ENCODE data around the gene THRB. TPM values are rescaled to one million over a fixed set of nuclear protein-coding genes. Genes with fewer than 3 reads are reported as not detected.

Gene THRB
- total and polyA plus RNA-seq, 4 experiments from 2014 or later, result 0.03 TPM; not detected in 3

DNA sequence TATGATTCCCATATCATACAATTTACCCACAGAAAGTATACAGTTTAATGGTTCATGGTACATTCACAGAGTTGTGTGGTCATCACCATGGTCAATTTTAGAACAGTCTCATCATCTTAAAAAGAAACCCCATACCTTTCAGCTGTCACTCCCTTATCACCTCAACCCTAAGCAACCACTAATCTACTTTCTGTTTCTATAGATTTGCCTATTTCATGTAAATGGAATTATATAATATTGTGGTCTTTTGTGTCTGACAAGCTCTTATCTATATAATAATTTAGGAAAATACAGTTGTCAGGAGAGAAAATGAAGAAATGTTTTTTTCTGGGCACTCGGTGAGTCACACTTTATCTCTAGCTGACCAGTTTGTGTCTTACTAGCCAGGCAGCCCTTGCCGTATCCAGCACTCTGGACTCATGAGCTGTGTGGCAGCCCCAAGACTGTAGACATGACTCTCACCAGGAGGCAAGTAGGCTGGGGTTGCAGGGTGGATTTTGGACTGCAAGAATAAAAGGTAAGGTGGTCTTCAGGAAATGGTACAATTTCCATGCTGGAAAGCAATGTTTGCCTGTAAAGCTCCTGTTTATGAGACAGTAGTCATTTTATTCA is 234.6 kb downstream of the THRB start:
- H3K9me3 Mint-ChIP-seq, result no peaks in the 10 kb centered on the region
- H3K27ac Mint-ChIP-seq, result no peak overlapping the region
- intact Hi-C loops (cut with micrococcal nuclease), result no loop called here
- H3K4me3 ChIP-seq (ENCODE audit: low read length in 2 of 2), result no peak overlapping the region
- H3K4me3 Mint-ChIP-seq, result no peak overlapping the region
- H3K36me3 Mint-ChIP-seq, result no peaks in the 10 kb centered on the region
- no peak for DNase-seq
- H3K36me3 ChIP-seq (ENCODE audit: insufficient read depth, low read length), result no peaks in the 10 kb centered on the region
- ChIA-PET CTCF (ENCODE audit: partially characterized antibody) (interaction anchor here (1.2 to 1.5 kb wide), 2 partner anchors 18 to 29 kb away, joined by 3 read pairs; no protein-coding TSS in a partner anchor), POLR2A (ENCODE audit: partially characterized antibody) (no interaction called here)
- no peaks in the 10 kb centered on the region for H3K9me3 ChIP-seq (ENCODE audit: control insufficient read depth in 1 of 2, low read length in 2 of 2)
- H3K27me3 Mint-ChIP-seq, result peaks cover 3 to 8% of the 10 kb centered on the region in 2 donors
- H3K4me1 Mint-ChIP-seq, result no peaks in the 10 kb centered on the region
- no peak overlapping the region for H3K27ac ChIP-seq (ENCODE audit: low read depth, low read length)
- no peaks in the 10 kb centered on the region for H3K4me1 ChIP-seq (ENCODE audit: insufficient read depth, low read length)
- H3K27me3 ChIP-seq (ENCODE audit: insufficient read depth, low read length), result no peaks in the 10 kb centered on the region

DNA sequence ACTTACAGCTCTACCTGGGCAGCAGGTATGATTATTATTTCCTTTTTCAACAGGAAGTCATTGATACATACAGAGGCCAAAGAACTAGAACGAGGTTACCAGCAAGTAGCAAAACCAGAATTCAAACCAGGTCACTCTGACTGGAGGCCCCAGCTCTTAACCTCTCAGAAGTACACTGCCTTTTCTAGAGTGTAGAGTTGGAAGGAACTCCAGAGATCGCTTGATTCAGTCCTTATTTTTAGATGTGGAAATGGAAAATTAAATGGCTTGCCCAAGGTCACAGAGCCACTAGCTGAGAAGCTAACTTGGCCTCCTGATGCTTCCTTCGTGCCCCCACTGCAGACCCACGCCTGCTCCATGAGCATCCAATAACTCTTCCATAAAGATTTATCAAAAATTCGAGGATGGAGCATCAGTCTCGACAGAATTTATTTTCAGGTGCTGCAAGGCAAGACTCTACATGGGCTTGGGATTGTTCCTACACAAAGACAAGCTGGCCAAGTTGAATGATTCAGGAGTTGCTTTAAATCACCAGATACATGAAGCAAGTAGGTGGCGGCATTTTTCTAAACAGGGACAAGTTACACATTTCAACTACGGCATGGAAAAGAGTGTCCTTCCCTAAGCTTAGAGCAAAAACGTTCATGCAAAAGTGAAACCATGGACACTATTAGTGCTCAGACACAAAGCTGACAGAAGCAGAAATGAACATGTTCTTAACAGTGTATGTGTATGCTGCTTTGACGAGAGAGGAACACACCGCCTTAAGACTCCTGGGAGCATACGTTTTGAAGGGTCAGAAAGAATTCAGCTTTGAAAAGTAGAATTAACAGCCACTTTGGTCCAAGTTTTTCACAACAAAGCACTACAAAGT is 235.7 kb downstream of the THRB start:
- Histone ChIP-seq H3K4me3 (ENCODE audit: low read length in 2 of 2) (no peak overlapping the region), H3K27ac (ENCODE audit: low read depth, low read length) (no peak overlapping the region), H3K27me3 (ENCODE audit: insufficient read depth, low read length) (no peaks in the 10 kb centered on the region), H3K36me3 (ENCODE audit: insufficient read depth, low read length) (no peaks in the 10 kb centered on the region), H3K9me3 (ENCODE audit: control insufficient read depth in 1 of 2, low read length in 2 of 2) (no peaks in the 10 kb centered on the region), H3K4me1 (ENCODE audit: insufficient read depth, low read length) (no peaks in the 10 kb centered on the region)
- ChIA-PET CTCF (ENCODE audit: partially characterized antibody) (interaction anchor here (1.2 to 1.5 kb wide), 2 partner anchors 17 to 28 kb away, joined by 3 read pairs; no protein-coding TSS in a partner anchor), POLR2A (ENCODE audit: partially characterized antibody) (no interaction called here)
- Mint-ChIP-seq H3K4me3 (no peak overlapping the region), H3K9me3 (no peaks in the 10 kb centered on the region), H3K4me1 (no peaks in the 10 kb centered on the region), H3K36me3 (no peaks in the 10 kb centered on the region), H3K27ac (no peak overlapping the region), H3K27me3 (peaks cover 0 to 3% of the 10 kb centered on the region in 2 donors)
- DNase-seq, result no peak
- intact Hi-C loops (cut with micrococcal nuclease), result no loop called here

- Mint-ChIP-seq H3K9me3 (no peaks in the 10 kb centered on the region), H3K4me1 (no peaks in the 10 kb centered on the region), H3K36me3 (no peaks in the 10 kb centered on the region), H3K4me3 (no peak overlapping the region), H3K27ac (no peak overlapping the region), H3K27me3 (peaks cover 0 to 2% of the 10 kb centered on the region in 2 donors)
- POLR2A ChIA-PET (ENCODE audit: partially characterized antibody), result no interaction called here
- Histone ChIP-seq H3K27me3 (ENCODE audit: insufficient read depth, low read length) (no peaks in the 10 kb centered on the region), H3K36me3 (ENCODE audit: insufficient read depth, low read length) (no peaks in the 10 kb centered on the region), H3K9me3 (ENCODE audit: control insufficient read depth in 1 of 2, low read length in 2 of 2) (no peaks in the 10 kb centered on the region), H3K4me3 (ENCODE audit: low read length in 2 of 2) (no peak overlapping the region), H3K4me1 (ENCODE audit: insufficient read depth, low read length) (no peaks in the 10 kb centered on the region), H3K27ac (ENCODE audit: low read depth, low read length) (no peak overlapping the region)
- no peak for DNase-seq
- intact Hi-C loops (cut with micrococcal nuclease), result no loop called here
- CTCF ChIA-PET (ENCODE audit: partially characterized antibody), result interaction anchor here (1.0 kb wide), 1 partner anchor 28 kb away, joined by 3 read pairs; no protein-coding TSS in a partner anchor
These were observed 236.4 kb downstream of the THRB start for GRCh38 chr3:24258260-24258659.

GRCh38 chr3:24255414-24255813 is 239.2 kb downstream of the THRB start:
- Mint-ChIP-seq H3K36me3 (no peaks in the 10 kb centered on the region), H3K27ac (no peak overlapping the region), H3K4me1 (no peaks in the 10 kb centered on the region), H3K9me3 (no peaks in the 10 kb centered on the region), H3K4me3 (no peak overlapping the region), H3K27me3 (peaks cover 0 to 2% of the 10 kb centered on the region in 2 donors)
- Histone ChIP-seq H3K36me3 (ENCODE audit: insufficient read depth, low read length) (no peaks in the 10 kb centered on the region), H3K4me1 (ENCODE audit: insufficient read depth, low read length) (no peaks in the 10 kb centered on the region), H3K9me3 (ENCODE audit: control insufficient read depth in 1 of 2, low read length in 2 of 2) (no peaks in the 10 kb centered on the region), H3K27me3 (ENCODE audit: insufficient read depth, low read length) (no peaks in the 10 kb centered on the region), H3K27ac (ENCODE audit: low read depth, low read length) (no peak overlapping the region), H3K4me3 (ENCODE audit: low read length in 2 of 2) (no peak overlapping the region)
- ChIA-PET CTCF (ENCODE audit: partially characterized antibody) (interaction anchor here (0.6 kb wide), 1 partner anchor 15 kb away, joined by 3 read pairs; no protein-coding TSS in a partner anchor), POLR2A (ENCODE audit: partially characterized antibody) (no interaction called here)
- DNase-seq, result no peak
- intact Hi-C loops (cut with micrococcal nuclease), result no loop called here

DNA sequence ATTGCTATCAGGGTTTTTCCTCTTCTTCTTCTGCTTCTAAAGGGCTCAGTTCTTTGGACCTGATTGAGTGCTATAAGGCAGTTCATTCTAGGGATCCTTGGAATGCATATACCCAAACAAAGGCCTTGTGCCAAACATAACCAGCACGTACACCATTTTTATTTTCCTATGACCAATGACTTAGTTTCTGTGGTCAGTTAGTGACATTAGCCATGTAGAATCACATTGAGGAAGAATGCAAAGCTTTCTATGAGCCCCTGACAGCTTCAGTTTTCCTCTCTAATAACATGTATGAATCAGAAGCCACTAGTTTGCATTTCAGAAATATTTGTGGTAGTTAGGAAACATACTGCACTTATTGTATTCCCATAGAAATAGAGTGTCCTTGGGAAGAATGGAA is 240.0 kb downstream of the THRB start:
- Mint-ChIP-seq H3K9me3 (no peaks in the 10 kb centered on the region), H3K4me1 (no peaks in the 10 kb centered on the region), H3K36me3 (no peaks in the 10 kb centered on the region), H3K4me3 (no peak overlapping the region), H3K27ac (no peak overlapping the region), H3K27me3 (peaks cover 0 to 2% of the 10 kb centered on the region in 2 donors)
- Histone ChIP-seq H3K9me3 (ENCODE audit: control insufficient read depth in 1 of 2, low read length in 2 of 2) (no peaks in the 10 kb centered on the region), H3K4me1 (ENCODE audit: insufficient read depth, low read length) (no peaks in the 10 kb centered on the region), H3K4me3 (ENCODE audit: low read length in 2 of 2) (no peak overlapping the region), H3K27ac (ENCODE audit: low read depth, low read length) (no peak overlapping the region), H3K27me3 (ENCODE audit: insufficient read depth, low read length) (no peaks in the 10 kb centered on the region), H3K36me3 (ENCODE audit: insufficient read depth, low read length) (no peaks in the 10 kb centered on the region)
- ChIA-PET CTCF (ENCODE audit: partially characterized antibody) (no interaction called here), POLR2A (ENCODE audit: partially characterized antibody) (no interaction called here)
- intact Hi-C loops (cut with micrococcal nuclease), result no loop called here
- no peak for DNase-seq

DNA sequence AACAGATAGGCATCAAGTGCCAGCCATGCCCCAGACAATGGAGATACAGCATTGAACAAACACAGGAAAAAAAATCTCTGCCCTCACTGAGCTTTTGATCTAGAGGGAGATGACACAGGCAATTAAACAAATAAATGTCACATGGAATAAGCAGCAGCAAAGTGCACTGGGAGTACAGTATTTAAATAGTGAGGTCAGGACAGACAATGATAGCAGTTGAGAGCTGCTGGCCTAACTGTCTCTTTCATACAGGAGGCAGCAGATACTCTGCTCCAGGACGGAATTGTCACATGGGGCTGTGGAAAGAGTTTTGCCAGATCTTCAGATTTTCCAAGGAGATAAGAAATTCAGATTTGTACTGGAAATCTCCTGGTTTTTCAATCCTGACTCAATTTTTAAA is 241.3 kb downstream of the THRB start:
- Mint-ChIP-seq H3K27ac (no peak overlapping the region), H3K27me3 (peaks cover 2 to 3% of the 10 kb centered on the region in 2 donors), H3K36me3 (no peaks in the 10 kb centered on the region), H3K4me3 (no peak overlapping the region), H3K4me1 (no peaks in the 10 kb centered on the region), H3K9me3 (no peaks in the 10 kb centered on the region)
- no peaks in the 10 kb centered on the region for H3K9me3 ChIP-seq (ENCODE audit: control insufficient read depth in 1 of 2, low read length in 2 of 2)
- DNase-seq, result no peak
- intact Hi-C loops (cut with micrococcal nuclease), result no loop called here
- no peak overlapping the region for H3K4me3 ChIP-seq (ENCODE audit: low read length in 2 of 2)
- POLR2A ChIA-PET (ENCODE audit: partially characterized antibody), result no interaction called here
- H3K4me1 ChIP-seq (ENCODE audit: insufficient read depth, low read length), result no peaks in the 10 kb centered on the region
- no peak overlapping the region for H3K27ac ChIP-seq (ENCODE audit: low read depth, low read length)
- no peaks in the 10 kb centered on the region for H3K36me3 ChIP-seq (ENCODE audit: insufficient read depth, low read length)
- CTCF ChIA-PET (ENCODE audit: partially characterized antibody), result no interaction called here
- H3K27me3 ChIP-seq (ENCODE audit: insufficient read depth, low read length), result no peaks in the 10 kb centered on the region

- H3K4me3 Mint-ChIP-seq, result no peak overlapping the region
- CTCF ChIA-PET (ENCODE audit: partially characterized antibody), result no interaction called here
These were observed 245.1 kb downstream of the THRB start for GRCh38 chr3:24249523-24249922.

More at GRCh38 chr3:24249523-24249922, 245.1 kb downstream of the THRB start:
- Mint-ChIP-seq H3K9me3 (peaks cover 0 to 2% (median 0%) of the 10 kb centered on the region in 8 donors), H3K27ac (no peak overlapping the region), H3K4me1 (no peaks in the 10 kb centered on the region), H3K36me3 (no peaks in the 10 kb centered on the region), H3K27me3 (peaks cover 3 to 8% of the 10 kb centered on the region in 2 donors)
- intact Hi-C loops (cut with micrococcal nuclease), result no loop called here
- Histone ChIP-seq H3K27ac (ENCODE audit: low read depth, low read length) (no peak overlapping the region), H3K4me1 (ENCODE audit: insufficient read depth, low read length) (no peaks in the 10 kb centered on the region), H3K36me3 (ENCODE audit: insufficient read depth, low read length) (no peaks in the 10 kb centered on the region), H3K9me3 (ENCODE audit: control insufficient read depth in 1 of 2, low read length in 2 of 2) (no peaks in the 10 kb centered on the region), H3K4me3 (ENCODE audit: low read length in 2 of 2) (no peak overlapping the region), H3K27me3 (ENCODE audit: insufficient read depth, low read length) (no peaks in the 10 kb centered on the region)
- no peak for DNase-seq
- POLR2A ChIA-PET (ENCODE audit: partially characterized antibody), result no interaction called here

Measured in CD4-positive, alpha-beta memory T cell (primary cell).